ENCODE results near the gene SH2D7.

The SH2D7 gene

GRCh38 chr15:78110096-78110495, 17.7 kb downstream of the SH2D7 start:
- H3K27me3 ChIP-seq (ENCODE audit: control insufficient read depth in 5 of 5, insufficient read depth in 4 of 5, low read length in 5 of 5): no peaks in the 10 kb centered on the region
- peaks cover 0 to 3% (median 0%) of the 10 kb centered on the region in 5 donors for H3K4me1 ChIP-seq (ENCODE audit: control insufficient read depth in 5 of 5, insufficient read depth in 5 of 5, low read length in 5 of 5)
- no peak overlapping the region for H3K9ac ChIP-seq (ENCODE audit: low read length in 5 of 5)
- H3K27ac ChIP-seq (ENCODE audit: low read depth, low read length): no peak overlapping the region
- H3K9me3 ChIP-seq (ENCODE audit: control insufficient read depth in 5 of 5, low read length in 5 of 5): no peaks in the 10 kb centered on the region
- no peak overlapping the region for H3K4me3 ChIP-seq (ENCODE audit: low read depth in 1 of 5, low read length in 5 of 5)
- no peaks in the 10 kb centered on the region for H3K36me3 ChIP-seq (ENCODE audit: control insufficient read depth in 5 of 5, insufficient read depth in 5 of 5, low read length in 5 of 5)

- Histone ChIP-seq H3K4me1 (ENCODE audit: control insufficient read depth in 5 of 5, insufficient read depth in 5 of 5, low read length in 5 of 5) (peaks cover 0 to 3% (median 0%) of the 10 kb centered on the region in 5 donors), H3K9me3 (ENCODE audit: control insufficient read depth in 5 of 5, low read length in 5 of 5) (no peaks in the 10 kb centered on the region), H3K4me3 (ENCODE audit: low read depth in 1 of 5, low read length in 5 of 5) (no peak overlapping the region), H3K27ac (ENCODE audit: low read depth, low read length) (no peak overlapping the region), H3K9ac (ENCODE audit: low read length in 5 of 5) (no peak overlapping the region), H3K36me3 (ENCODE audit: control insufficient read depth in 5 of 5, insufficient read depth in 5 of 5, low read length in 5 of 5) (no peaks in the 10 kb centered on the region), H3K27me3 (ENCODE audit: control insufficient read depth in 5 of 5, insufficient read depth in 4 of 5, low read length in 5 of 5) (no peaks in the 10 kb centered on the region)
These were observed 18.6 kb downstream of the SH2D7 start for GRCh38 chr15:78110916-78111475.

GRCh38 chr15:78111788-78112187, 19.4 kb downstream of the SH2D7 start:
- Histone ChIP-seq H3K9me3 (ENCODE audit: control insufficient read depth in 5 of 5, low read length in 5 of 5) (no peaks in the 10 kb centered on the region), H3K9ac (ENCODE audit: low read length in 5 of 5) (no peak overlapping the region), H3K4me1 (ENCODE audit: control insufficient read depth in 5 of 5, insufficient read depth in 5 of 5, low read length in 5 of 5) (peaks cover 0 to 3% (median 0%) of the 10 kb centered on the region in 5 donors), H3K27ac (ENCODE audit: low read depth, low read length) (no peak overlapping the region), H3K27me3 (ENCODE audit: control insufficient read depth in 5 of 5, insufficient read depth in 4 of 5, low read length in 5 of 5) (no peaks in the 10 kb centered on the region), H3K36me3 (ENCODE audit: control insufficient read depth in 5 of 5, insufficient read depth in 5 of 5, low read length in 5 of 5) (no peaks in the 10 kb centered on the region), H3K4me3 (ENCODE audit: low read depth in 1 of 5, low read length in 5 of 5) (no peak overlapping the region)

GRCh38 chr15:78112551-78112950, 20.2 kb downstream of the SH2D7 start:
- H3K27ac ChIP-seq (ENCODE audit: low read depth, low read length): no peak overlapping the region
- H3K36me3 ChIP-seq (ENCODE audit: control insufficient read depth in 5 of 5, insufficient read depth in 5 of 5, low read length in 5 of 5): no peaks in the 10 kb centered on the region
- H3K27me3 ChIP-seq (ENCODE audit: control insufficient read depth in 5 of 5, insufficient read depth in 4 of 5, low read length in 5 of 5): no peaks in the 10 kb centered on the region
- H3K9me3 ChIP-seq (ENCODE audit: control insufficient read depth in 5 of 5, low read length in 5 of 5): no peaks in the 10 kb centered on the region
- no peak overlapping the region for H3K4me3 ChIP-seq (ENCODE audit: low read depth in 1 of 5, low read length in 5 of 5)
- H3K4me1 ChIP-seq (ENCODE audit: control insufficient read depth in 5 of 5, insufficient read depth in 5 of 5, low read length in 5 of 5): peaks cover 0 to 3% (median 0%) of the 10 kb centered on the region in 5 donors
- no peak overlapping the region for H3K9ac ChIP-seq (ENCODE audit: low read length in 5 of 5)

- no peaks in the 10 kb centered on the region for H3K27me3 ChIP-seq (ENCODE audit: control insufficient read depth in 5 of 5, insufficient read depth in 4 of 5, low read length in 5 of 5)
- H3K4me1 ChIP-seq (ENCODE audit: control insufficient read depth in 5 of 5, insufficient read depth in 5 of 5, low read length in 5 of 5): peaks cover 0 to 4% (median 0%) of the 10 kb centered on the region in 5 donors
- H3K36me3 ChIP-seq (ENCODE audit: control insufficient read depth in 5 of 5, insufficient read depth in 5 of 5, low read length in 5 of 5): no peaks in the 10 kb centered on the region
- no peak overlapping the region for H3K4me3 ChIP-seq (ENCODE audit: low read depth in 1 of 5, low read length in 5 of 5)
- no peak overlapping the region for H3K27ac ChIP-seq (ENCODE audit: low read depth, low read length)
- H3K9me3 ChIP-seq (ENCODE audit: control insufficient read depth in 5 of 5, low read length in 5 of 5): no peaks in the 10 kb centered on the region
- no peak overlapping the region for H3K9ac ChIP-seq (ENCODE audit: low read length in 5 of 5)
These were observed 28.2 kb downstream of the SH2D7 start for GRCh38 chr15:78120523-78120922.

GRCh38 chr15:78125267-78125666, 32.9 kb downstream of the SH2D7 start:
- Histone ChIP-seq H3K4me1 (ENCODE audit: control insufficient read depth in 5 of 5, insufficient read depth in 5 of 5, low read length in 5 of 5) (peaks cover 0 to 4% (median 0%) of the 10 kb centered on the region in 5 donors), H3K27ac (ENCODE audit: low read depth, low read length) (no peak overlapping the region), H3K36me3 (ENCODE audit: control insufficient read depth in 5 of 5, insufficient read depth in 5 of 5, low read length in 5 of 5) (no peaks in the 10 kb centered on the region), H3K4me3 (ENCODE audit: low read depth in 1 of 5, low read length in 5 of 5) (no peak overlapping the region), H3K27me3 (ENCODE audit: control insufficient read depth in 5 of 5, insufficient read depth in 4 of 5, low read length in 5 of 5) (no peaks in the 10 kb centered on the region), H3K9ac (ENCODE audit: low read length in 5 of 5) (no peak overlapping the region), H3K9me3 (ENCODE audit: control insufficient read depth in 5 of 5, low read length in 5 of 5) (no peaks in the 10 kb centered on the region)

- H3K27me3 ChIP-seq (ENCODE audit: control insufficient read depth in 5 of 5, insufficient read depth in 4 of 5, low read length in 5 of 5): no peaks in the 10 kb centered on the region
- H3K9me3 ChIP-seq (ENCODE audit: control insufficient read depth in 5 of 5, low read length in 5 of 5): no peaks in the 10 kb centered on the region
- H3K27ac ChIP-seq (ENCODE audit: low read depth, low read length): no peak overlapping the region
- peaks cover 2 to 23% (median 18%) of the 10 kb centered on the region in 5 donors for H3K4me1 ChIP-seq (ENCODE audit: control insufficient read depth in 5 of 5, insufficient read depth in 5 of 5, low read length in 5 of 5)
- no peak overlapping the region for H3K4me3 ChIP-seq (ENCODE audit: low read depth in 1 of 5, low read length in 5 of 5)
- no peak overlapping the region for H3K9ac ChIP-seq (ENCODE audit: low read length in 5 of 5)
- H3K36me3 ChIP-seq (ENCODE audit: control insufficient read depth in 5 of 5, insufficient read depth in 5 of 5, low read length in 5 of 5): no peaks in the 10 kb centered on the region
These were observed 35.5 kb downstream of the SH2D7 start for GRCh38 chr15:78127882-78128281.

GRCh38 chr15:78129077-78129750, 36.9 kb downstream of the SH2D7 start:
- no peaks in the 10 kb centered on the region for H3K36me3 ChIP-seq (ENCODE audit: control insufficient read depth in 5 of 5, insufficient read depth in 5 of 5, low read length in 5 of 5)
- H3K27ac ChIP-seq (ENCODE audit: low read depth, low read length): no peak overlapping the region
- peaks cover 2 to 26% (median 18%) of the 10 kb centered on the region in 5 donors for H3K4me1 ChIP-seq (ENCODE audit: control insufficient read depth in 5 of 5, insufficient read depth in 5 of 5, low read length in 5 of 5)
- no peaks in the 10 kb centered on the region for H3K9me3 ChIP-seq (ENCODE audit: control insufficient read depth in 5 of 5, low read length in 5 of 5)
- H3K27me3 ChIP-seq (ENCODE audit: control insufficient read depth in 5 of 5, insufficient read depth in 4 of 5, low read length in 5 of 5): no peaks in the 10 kb centered on the region
- no peak overlapping the region for H3K4me3 ChIP-seq (ENCODE audit: low read depth in 1 of 5, low read length in 5 of 5)
- no peak overlapping the region for H3K9ac ChIP-seq (ENCODE audit: low read length in 5 of 5)

- Histone ChIP-seq H3K4me1 (ENCODE audit: control insufficient read depth in 5 of 5, insufficient read depth in 5 of 5, low read length in 5 of 5) (peaks cover 2 to 26% (median 16%) of the 10 kb centered on the region in 5 donors), H3K9me3 (ENCODE audit: control insufficient read depth in 5 of 5, low read length in 5 of 5) (no peaks in the 10 kb centered on the region), H3K36me3 (ENCODE audit: control insufficient read depth in 5 of 5, insufficient read depth in 5 of 5, low read length in 5 of 5) (no peaks in the 10 kb centered on the region), H3K27me3 (ENCODE audit: control insufficient read depth in 5 of 5, insufficient read depth in 4 of 5, low read length in 5 of 5) (no peaks in the 10 kb centered on the region), H3K27ac (ENCODE audit: low read depth, low read length) (no peak overlapping the region), H3K4me3 (ENCODE audit: low read depth in 1 of 5, low read length in 5 of 5) (no peak overlapping the region), H3K9ac (ENCODE audit: low read length in 5 of 5) (no peak overlapping the region)
These were observed 37.5 kb downstream of the SH2D7 start for GRCh38 chr15:78129751-78130287.

GRCh38 chr15:78130466-78131294, 38.3 kb downstream of the SH2D7 start:
- Histone ChIP-seq H3K27me3 (ENCODE audit: control insufficient read depth in 5 of 5, insufficient read depth in 4 of 5, low read length in 5 of 5) (no peaks in the 10 kb centered on the region), H3K27ac (ENCODE audit: low read depth, low read length) (no peak overlapping the region), H3K9ac (ENCODE audit: low read length in 5 of 5) (peak overlapping the region in 2 of 5 donors; percentile 35 to 72), H3K36me3 (ENCODE audit: control insufficient read depth in 5 of 5, insufficient read depth in 5 of 5, low read length in 5 of 5) (no peaks in the 10 kb centered on the region), H3K9me3 (ENCODE audit: control insufficient read depth in 5 of 5, low read length in 5 of 5) (no peaks in the 10 kb centered on the region), H3K4me3 (ENCODE audit: low read depth in 1 of 5, low read length in 5 of 5) (peak overlapping the region in 4 of 5 donors; percentile 22 to 76 (median 70)), H3K4me1 (ENCODE audit: control insufficient read depth in 5 of 5, insufficient read depth in 5 of 5, low read length in 5 of 5) (peaks cover 2 to 26% (median 16%) of the 10 kb centered on the region in 5 donors)
